HepG2 (cell line): ENCODE data around the gene SAMD4A. TPM values are rescaled to one million over a fixed set of nuclear protein-coding genes. Genes with fewer than 3 reads are reported as not detected.

Experiments
- CCDC6 ChIP-seq: sonication (generic); formaldehyde crosslinking; IDR thresholded peaks from 2 replicates; pipeline ENCODE4 v1.8.1; 2022; ENCODE audit warnings: mild to moderate bottlenecking, missing genetic modification reagents, moderate library complexity
- EHMT2 ChIP-seq: fragments of 200-600 bp; sonication (generic); IDR thresholded peaks from 2 replicates; pipeline ENCODE4 v1.7.0; 2017; ENCODE audit warnings: antibody characterized with exemption, low read depth, low read length, borderline replicate concordance
- HCFC1 ChIP-seq: fragments of 150-350 bp; IDR thresholded peaks from 2 replicates; pipeline ENCODE4 v1.6.1; 2014; ENCODE audit warnings: low read depth, low read length
- MTF2 ChIP-seq: sonication (generic); formaldehyde crosslinking; IDR thresholded peaks from 2 replicates; pipeline ENCODE4 v1.5.0; 2020; ENCODE audit warnings: missing genetic modification reagents, borderline replicate concordance
- MXI1 ChIP-seq: IDR thresholded peaks from 3 replicates; pipeline ENCODE4 v1.6.1; 2012; ENCODE audit warnings: low read depth, low read length, inconsistent platforms, borderline replicate concordance
- NRL ChIP-seq: sonication (generic); formaldehyde crosslinking; IDR thresholded peaks from 2 replicates; pipeline ENCODE4 v1.5.0; 2020; ENCODE audit warnings: missing genetic modification reagents, mild to moderate bottlenecking, moderate library complexity, borderline replicate concordance
- RAD51 ChIP-seq: fragments of 450-650 bp; IDR thresholded peaks from 2 replicates; pipeline ENCODE4 v1.6.1; 2016; ENCODE audit warnings: borderline replicate concordance
- RBFOX2 ChIP-seq: fragments of 200-400 bp; formaldehyde crosslinking; IDR thresholded peaks from 2 replicates; pipeline ENCODE4 v1.6.1; 2017; ENCODE audit warnings: low read depth, mild to moderate bottlenecking, low read length
- TSC22D2 ChIP-seq: sonication (generic); formaldehyde crosslinking; IDR thresholded peaks from 2 replicates; pipeline ENCODE4 v1.5.1; 2020; ENCODE audit warnings: missing genetic modification reagents, mild to moderate bottlenecking, borderline replicate concordance
- WIZ ChIP-seq: sonication (generic); formaldehyde crosslinking; IDR thresholded peaks from 2 replicates; pipeline ENCODE4 v1.5.1; 2020; ENCODE audit warnings: mild to moderate bottlenecking, missing genetic modification reagents
- ZFY ChIP-seq: sonication (generic); formaldehyde crosslinking; IDR thresholded peaks from 2 replicates; pipeline ENCODE4 v1.4.0; 2020; ENCODE audit warnings: missing genetic modification reagents
- ZNF329 ChIP-seq: sonication (generic); formaldehyde crosslinking; IDR thresholded peaks from 2 replicates; pipeline ENCODE4 v1.9.0; 2021; ENCODE audit warnings: low read depth, mild to moderate bottlenecking, missing genetic modification reagents
- ZNF530 ChIP-seq: sonication (generic); formaldehyde crosslinking; IDR thresholded peaks from 2 replicates; pipeline ENCODE4 v1.5.0; 2020; ENCODE audit warnings: low read depth, mild to moderate bottlenecking, missing genetic modification reagents
- ZNF780A ChIP-seq: sonication (generic); formaldehyde crosslinking; IDR thresholded peaks from 2 replicates; pipeline ENCODE4 v1.8.0; 2022; ENCODE audit warnings: mild to moderate bottlenecking, missing genetic modification reagents, moderate library complexity
- polyA plus RNA-seq, 8 experiments: library from polyadenylated mRNA; depleted of rRNA in 3 of 8; stranded (reverse) in 7 of 8; unstranded in 1 of 8; fragments of >200 nt; fragmentation: Illumina TruSeq in 4 of 8; extraction: Trizol in 4 of 8; gene quantifications; 2 replicates each; pipeline versions ENCODE4 v1.2.1 to v1.2.3, GENCODE V29; 2011 to 2016; ENCODE audit warnings: low read depth in 4 of 8, missing spikeins in 1 of 8, mixed read lengths in 1 of 8; ENCODE audit not compliant: insufficient read depth in 1 of 8
- total RNA-seq, 5 experiments: library from RNA; depleted of rRNA; stranded (reverse); fragments of >200 nt; fragmentation: Illumina TruSeq; extraction: Trizol; gene quantifications; 2 replicates each; pipeline ENCODE4 v1.2.3, GENCODE V29; 2016; ENCODE audit warnings: low read depth in 1 of 5
- TF ChIP-seq, protein P1 (sequence below): sonication (generic); formaldehyde crosslinking; IDR thresholded peaks from 2 replicates; pipeline ENCODE4 v1.8.0; 2022; ENCODE audit warnings: missing genetic modification reagents, mild to moderate bottlenecking, inconsistent platforms, borderline replicate concordance
- TF ChIP-seq, protein P2 (sequence below): sonication (generic); formaldehyde crosslinking; IDR thresholded peaks from 2 replicates; pipeline ENCODE4 v1.4.0; 2020; ENCODE audit warnings: missing genetic modification reagents
- TF ChIP-seq, protein P3 (sequence below): sonication (generic); formaldehyde crosslinking; IDR thresholded peaks from 2 replicates; pipeline ENCODE4 v1.5.1; 2020; ENCODE audit warnings: missing genetic modification reagents, mild to moderate bottlenecking, borderline replicate concordance
- TF ChIP-seq, protein P4 (sequence below): sonication (generic); formaldehyde crosslinking; IDR thresholded peaks from 2 replicates; pipeline ENCODE4 v1.5.0; 2020; ENCODE audit warnings: missing genetic modification reagents
- TF ChIP-seq, protein P5 (sequence below): sonication (generic); formaldehyde crosslinking; IDR thresholded peaks from 2 replicates; pipeline ENCODE4 v1.4.0; 2020; ENCODE audit warnings: missing genetic modification reagents
- TF ChIP-seq, protein P6 (sequence below): sonication (generic); formaldehyde crosslinking; IDR thresholded peaks from 2 replicates; pipeline ENCODE4 v1.4.0; 2020; ENCODE audit warnings: low read depth, mild to moderate bottlenecking, missing genetic modification reagents

Gene SAMD4A
- total and polyA plus RNA-seq, 2 of the 13 experiments (the other 11 are each of a cell fraction or from before 2014, with no cell fraction given) = 11.8 to 13.0 TPM

DNA sequence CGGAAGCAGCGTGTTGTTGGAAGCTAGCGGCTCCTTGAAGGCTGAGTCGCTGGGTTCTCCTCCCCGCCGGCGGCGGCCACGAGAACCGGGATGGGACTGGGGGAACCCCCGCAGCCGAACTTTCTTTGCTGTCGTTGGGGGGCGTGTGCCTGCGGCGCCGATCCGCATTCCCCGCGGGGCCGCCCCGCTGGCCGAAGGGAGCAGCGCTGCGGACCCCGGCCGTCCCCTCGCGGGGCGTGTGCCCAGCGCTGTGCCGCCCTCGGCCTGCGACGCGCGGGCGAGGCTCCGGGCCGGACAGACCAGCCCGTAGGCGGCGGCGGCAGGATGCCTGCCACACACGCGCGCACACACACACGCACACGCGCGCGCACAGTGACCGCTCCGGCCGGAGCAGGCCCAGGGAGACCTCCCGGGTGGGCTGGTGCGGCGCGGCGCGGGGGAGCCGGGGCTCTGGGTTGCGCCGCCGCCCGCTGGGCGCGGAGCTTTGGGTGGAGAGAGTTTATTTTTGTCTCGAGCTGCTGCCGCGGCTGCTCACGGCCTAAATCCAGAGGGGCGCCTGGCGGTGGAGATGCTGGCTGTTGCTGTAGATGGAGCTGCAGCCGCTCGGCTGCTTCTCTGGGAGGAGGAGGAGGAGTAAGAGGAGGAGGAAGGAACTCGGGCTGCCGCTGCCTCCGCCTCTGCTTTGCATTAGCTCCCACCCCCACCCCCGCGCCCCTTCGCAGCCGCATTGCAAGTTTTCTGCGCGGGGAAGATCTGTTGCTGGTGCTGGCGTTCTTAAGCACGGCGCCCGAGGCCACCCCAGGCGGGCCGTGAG is at the start of gene SAMD4A (continued):
- TF ChIP-seq RAD51 (no peak), TSC22D2 (CRISPR knock-in tag) (no peak), NRL (no peak), ZFY (CRISPR knock-in tag) (peak; percentile 79), CCDC6 (CRISPR knock-in tag) (peak; percentile 68; the same call in 1 of the 2 replicates), ZNF530 (CRISPR knock-in tag) (no peak), RBFOX2 (peak; percentile 79), ZNF780A (CRISPR knock-in tag) (no peak; the same call in 1 of the 2 replicates), HCFC1 (no peak), MXI1 (0 out of 3 replicates have a peak, but pooled peaks have one; percentile 26), EHMT2 (no peak), WIZ (no peak), ZNF329 (CRISPR knock-in tag) (no peak), MTF2 (CRISPR knock-in tag) (no peak)
- TF ChIP-seq, protein P1, sequence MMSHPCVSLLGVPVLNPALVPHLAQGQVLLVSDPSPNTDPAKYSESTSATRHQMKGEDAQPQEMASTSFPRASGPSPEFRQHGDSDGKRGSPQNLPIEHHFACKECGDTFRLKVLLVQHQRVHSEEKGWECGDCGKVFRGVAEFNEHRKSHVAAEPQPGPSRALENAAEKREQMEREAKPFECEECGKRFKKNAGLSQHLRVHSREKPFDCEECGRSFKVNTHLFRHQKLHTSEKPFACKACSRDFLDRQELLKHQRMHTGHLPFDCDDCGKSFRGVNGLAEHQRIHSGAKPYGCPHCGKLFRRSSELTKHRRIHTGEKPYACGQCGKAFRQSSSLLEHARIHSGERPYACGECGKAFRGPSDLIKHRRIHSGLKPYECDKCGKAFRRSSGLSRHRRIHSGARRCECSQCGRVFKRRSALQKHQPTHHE (CRISPR knock-in tag) = no peak
- TF ChIP-seq, protein P2, sequence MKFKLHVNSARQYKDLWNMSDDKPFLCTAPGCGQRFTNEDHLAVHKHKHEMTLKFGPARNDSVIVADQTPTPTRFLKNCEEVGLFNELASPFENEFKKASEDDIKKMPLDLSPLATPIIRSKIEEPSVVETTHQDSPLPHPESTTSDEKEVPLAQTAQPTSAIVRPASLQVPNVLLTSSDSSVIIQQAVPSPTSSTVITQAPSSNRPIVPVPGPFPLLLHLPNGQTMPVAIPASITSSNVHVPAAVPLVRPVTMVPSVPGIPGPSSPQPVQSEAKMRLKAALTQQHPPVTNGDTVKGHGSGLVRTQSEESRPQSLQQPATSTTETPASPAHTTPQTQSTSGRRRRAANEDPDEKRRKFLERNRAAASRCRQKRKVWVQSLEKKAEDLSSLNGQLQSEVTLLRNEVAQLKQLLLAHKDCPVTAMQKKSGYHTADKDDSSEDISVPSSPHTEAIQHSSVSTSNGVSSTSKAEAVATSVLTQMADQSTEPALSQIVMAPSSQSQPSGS (CRISPR knock-in tag) = 0 out of 2 replicates have a peak, but pooled peaks have one; percentile 19
- TF ChIP-seq, protein P3, sequence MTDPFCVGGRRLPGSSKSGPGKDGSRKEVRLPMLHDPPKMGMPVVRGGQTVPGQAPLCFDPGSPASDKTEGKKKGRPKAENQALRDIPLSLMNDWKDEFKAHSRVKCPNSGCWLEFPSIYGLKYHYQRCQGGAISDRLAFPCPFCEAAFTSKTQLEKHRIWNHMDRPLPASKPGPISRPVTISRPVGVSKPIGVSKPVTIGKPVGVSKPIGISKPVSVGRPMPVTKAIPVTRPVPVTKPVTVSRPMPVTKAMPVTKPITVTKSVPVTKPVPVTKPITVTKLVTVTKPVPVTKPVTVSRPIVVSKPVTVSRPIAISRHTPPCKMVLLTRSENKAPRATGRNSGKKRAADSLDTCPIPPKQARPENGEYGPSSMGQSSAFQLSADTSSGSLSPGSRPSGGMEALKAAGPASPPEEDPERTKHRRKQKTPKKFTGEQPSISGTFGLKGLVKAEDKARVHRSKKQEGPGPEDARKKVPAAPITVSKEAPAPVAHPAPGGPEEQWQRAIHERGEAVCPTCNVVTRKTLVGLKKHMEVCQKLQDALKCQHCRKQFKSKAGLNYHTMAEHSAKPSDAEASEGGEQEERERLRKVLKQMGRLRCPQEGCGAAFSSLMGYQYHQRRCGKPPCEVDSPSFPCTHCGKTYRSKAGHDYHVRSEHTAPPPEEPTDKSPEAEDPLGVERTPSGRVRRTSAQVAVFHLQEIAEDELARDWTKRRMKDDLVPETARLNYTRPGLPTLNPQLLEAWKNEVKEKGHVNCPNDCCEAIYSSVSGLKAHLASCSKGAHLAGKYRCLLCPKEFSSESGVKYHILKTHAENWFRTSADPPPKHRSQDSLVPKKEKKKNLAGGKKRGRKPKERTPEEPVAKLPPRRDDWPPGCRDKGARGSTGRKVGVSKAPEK (CRISPR knock-in tag) = no peak
- TF ChIP-seq, protein P4, sequence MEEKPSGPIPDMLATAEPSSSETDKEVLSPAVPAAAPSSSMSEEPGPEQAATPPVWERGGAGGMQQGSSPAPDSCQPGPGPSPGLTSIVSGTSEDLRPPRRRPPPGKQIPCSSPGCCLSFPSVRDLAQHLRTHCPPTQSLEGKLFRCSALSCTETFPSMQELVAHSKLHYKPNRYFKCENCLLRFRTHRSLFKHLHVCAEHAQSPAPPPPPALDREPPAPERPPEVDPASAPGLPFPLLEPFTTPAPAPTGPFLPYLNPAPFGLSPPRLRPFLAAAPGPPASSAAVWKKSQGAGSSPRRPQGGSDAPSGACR (CRISPR knock-in tag) = peak; percentile 48; the same call in 1 of the 2 replicates
- TF ChIP-seq, protein P5, sequence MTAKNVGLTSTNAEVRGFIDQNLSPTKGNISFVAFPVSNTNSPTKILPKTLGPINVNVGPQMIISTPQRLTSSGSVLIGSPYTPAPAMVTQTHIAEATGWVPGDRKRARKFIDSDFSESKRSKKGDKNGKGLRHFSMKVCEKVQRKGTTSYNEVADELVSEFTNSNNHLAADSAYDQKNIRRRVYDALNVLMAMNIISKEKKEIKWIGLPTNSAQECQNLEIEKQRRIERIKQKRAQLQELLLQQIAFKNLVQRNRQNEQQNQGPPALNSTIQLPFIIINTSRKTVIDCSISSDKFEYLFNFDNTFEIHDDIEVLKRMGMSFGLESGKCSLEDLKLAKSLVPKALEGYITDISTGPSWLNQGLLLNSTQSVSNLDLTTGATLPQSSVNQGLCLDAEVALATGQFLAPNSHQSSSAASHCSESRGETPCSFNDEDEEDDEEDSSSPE (CRISPR knock-in tag) = 0 out of 2 replicates have a peak, but pooled peaks have one; percentile 40
- TF ChIP-seq, protein P6, sequence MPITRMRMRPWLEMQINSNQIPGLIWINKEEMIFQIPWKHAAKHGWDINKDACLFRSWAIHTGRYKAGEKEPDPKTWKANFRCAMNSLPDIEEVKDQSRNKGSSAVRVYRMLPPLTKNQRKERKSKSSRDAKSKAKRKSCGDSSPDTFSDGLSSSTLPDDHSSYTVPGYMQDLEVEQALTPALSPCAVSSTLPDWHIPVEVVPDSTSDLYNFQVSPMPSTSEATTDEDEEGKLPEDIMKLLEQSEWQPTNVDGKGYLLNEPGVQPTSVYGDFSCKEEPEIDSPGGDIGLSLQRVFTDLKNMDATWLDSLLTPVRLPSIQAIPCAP (CRISPR knock-in tag) = no peak
